ENCODE results near the gene KIF18B. TPM values are rescaled to one million over a fixed set of nuclear protein-coding genes. Genes with fewer than 3 reads are reported as not detected.
A peak's percentile ranks its signal among the peaks of the same experiment; 100 is the strongest.

Gene KIF18B
- total RNA-seq, 1 donor from 2014 or later = 87.3 TPM

- Mint-ChIP-seq H3K4me3 (no peak overlapping the region), H3K36me3 (ENCODE audit: low read depth) (no peaks in the 10 kb centered on the region), H3K4me1 (peaks cover 27% of the 10 kb centered on the region), H3K9me3 (no peaks in the 10 kb centered on the region), H3K27ac (ENCODE audit: unreplicated experiment) (no peak overlapping the region), H3K27me3 (ENCODE audit: low read depth) (peaks cover 24% of the 10 kb centered on the region)
- no peak for TF ChIP-seq CTCF (conservative IDR thresholded peaks at IDR 0.05)
- no peak for DNase-seq (ENCODE audit: low read depth, low spot score)
Observed at GRCh38 chr17:44909681-44910144, 37.9 kb downstream of the KIF18B start.

GRCh38 chr17:44908761-44909326, 38.7 kb downstream of the KIF18B start:
- no peak for TF ChIP-seq CTCF (conservative IDR thresholded peaks at IDR 0.05)
- H3K4me3 Mint-ChIP-seq = no peak overlapping the region
- peaks cover 27% of the 10 kb centered on the region for H3K4me1 Mint-ChIP-seq
- peaks cover 24% of the 10 kb centered on the region for H3K27me3 Mint-ChIP-seq (ENCODE audit: low read depth)
- no peaks in the 10 kb centered on the region for H3K36me3 Mint-ChIP-seq (ENCODE audit: low read depth)
- no peaks in the 10 kb centered on the region for H3K9me3 Mint-ChIP-seq
- peak overlapping the region; percentile 91 for H3K27ac Mint-ChIP-seq (ENCODE audit: unreplicated experiment)
- DNase-seq (ENCODE audit: low read depth, low spot score) = no peak

- no peaks in the 10 kb centered on the region for H3K9me3 Mint-ChIP-seq
- peaks cover 19% of the 10 kb centered on the region for H3K27me3 Mint-ChIP-seq (ENCODE audit: low read depth)
- H3K27ac Mint-ChIP-seq (ENCODE audit: unreplicated experiment) = no peak overlapping the region
- H3K4me1 Mint-ChIP-seq = peaks cover 22% of the 10 kb centered on the region
- TF ChIP-seq CTCF (conservative IDR thresholded peaks at IDR 0.05) = no peak
- no peak for DNase-seq (ENCODE audit: low read depth, low spot score)
- no peaks in the 10 kb centered on the region for H3K36me3 Mint-ChIP-seq (ENCODE audit: low read depth)
- H3K4me3 Mint-ChIP-seq = no peak overlapping the region
Observed at GRCh38 chr17:44907729-44908470, 39.7 kb downstream of the KIF18B start.

- Mint-ChIP-seq H3K36me3 (ENCODE audit: low read depth) (no peaks in the 10 kb centered on the region), H3K27me3 (ENCODE audit: low read depth) (peaks cover 12% of the 10 kb centered on the region), H3K27ac (ENCODE audit: unreplicated experiment) (no peak overlapping the region), H3K4me1 (peaks cover 17% of the 10 kb centered on the region), H3K4me3 (no peak overlapping the region), H3K9me3 (no peaks in the 10 kb centered on the region)
- no peak for DNase-seq (ENCODE audit: low read depth, low spot score)
- no peak for TF ChIP-seq CTCF (conservative IDR thresholded peaks at IDR 0.05)
Observed at GRCh38 chr17:44906763-44907728, 40.5 kb downstream of the KIF18B start.

GRCh38 chr17:44906010-44906646, 41.4 kb downstream of the KIF18B start:
- peaks cover 17% of the 10 kb centered on the region for H3K4me1 Mint-ChIP-seq
- no peaks in the 10 kb centered on the region for H3K36me3 Mint-ChIP-seq (ENCODE audit: low read depth)
- no peak for TF ChIP-seq CTCF (conservative IDR thresholded peaks at IDR 0.05)
- H3K9me3 Mint-ChIP-seq = no peaks in the 10 kb centered on the region
- peak overlapping the region; percentile 33 for H3K4me3 Mint-ChIP-seq
- peaks cover 6% of the 10 kb centered on the region for H3K27me3 Mint-ChIP-seq (ENCODE audit: low read depth)
- DNase-seq (ENCODE audit: low read depth, low spot score) = no peak
- peak overlapping the region; percentile 46 for H3K27ac Mint-ChIP-seq (ENCODE audit: unreplicated experiment)
